HPDE6-E6E7 (cell line): ENCODE results near the gene SLC17A3.

Source experiments
- DNase-seq: peaks from one replicate; pipeline ENCODE4 v3.0.0; 2011; ENCODE audit warnings: missing footprints; ENCODE audit errors: extremely low spot score

The SLC17A3 gene, protein sequence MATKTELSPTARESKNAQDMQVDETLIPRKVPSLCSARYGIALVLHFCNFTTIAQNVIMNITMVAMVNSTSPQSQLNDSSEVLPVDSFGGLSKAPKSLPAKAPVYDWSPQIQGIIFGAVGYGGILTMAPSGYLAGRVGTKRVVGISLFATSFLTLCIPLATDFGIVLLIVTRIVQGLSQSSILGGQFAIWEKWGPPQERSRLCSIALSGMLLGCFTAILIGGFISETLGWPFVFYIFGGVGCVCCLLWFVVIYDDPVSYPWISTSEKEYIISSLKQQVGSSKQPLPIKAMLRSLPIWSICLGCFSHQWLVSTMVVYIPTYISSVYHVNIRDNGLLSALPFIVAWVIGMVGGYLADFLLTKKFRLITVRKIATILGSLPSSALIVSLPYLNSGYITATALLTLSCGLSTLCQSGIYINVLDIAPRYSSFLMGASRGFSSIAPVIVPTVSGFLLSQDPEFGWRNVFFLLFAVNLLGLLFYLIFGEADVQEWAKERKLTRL

DNA sequence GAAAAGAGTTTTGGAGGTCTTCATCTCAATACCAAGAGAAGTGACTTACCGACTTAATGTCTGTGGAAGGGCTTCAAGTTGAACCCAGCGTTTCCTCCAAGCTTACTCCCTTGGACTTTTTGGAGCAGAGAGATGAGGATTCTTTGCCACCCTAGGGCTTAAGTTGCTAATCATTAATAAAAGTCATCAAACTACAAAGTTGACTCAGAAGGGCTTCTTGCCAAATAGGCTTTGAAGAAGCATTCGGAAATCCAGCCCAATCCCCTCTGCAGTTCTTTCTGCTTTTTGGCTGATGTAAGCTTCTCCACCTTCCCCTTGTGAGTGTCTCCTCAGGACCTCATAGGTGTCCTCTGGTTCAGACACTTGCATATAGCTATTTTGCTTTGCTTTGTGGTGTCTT lies at the start of gene SLC17A3:
TSS of gene SLC17A3 (minus strand) at position 126 of the 400 bp plus-strand sequence. CDS start 5,856 bp downstream, outside the sequence.
- DNase-seq = no peak

DNA sequence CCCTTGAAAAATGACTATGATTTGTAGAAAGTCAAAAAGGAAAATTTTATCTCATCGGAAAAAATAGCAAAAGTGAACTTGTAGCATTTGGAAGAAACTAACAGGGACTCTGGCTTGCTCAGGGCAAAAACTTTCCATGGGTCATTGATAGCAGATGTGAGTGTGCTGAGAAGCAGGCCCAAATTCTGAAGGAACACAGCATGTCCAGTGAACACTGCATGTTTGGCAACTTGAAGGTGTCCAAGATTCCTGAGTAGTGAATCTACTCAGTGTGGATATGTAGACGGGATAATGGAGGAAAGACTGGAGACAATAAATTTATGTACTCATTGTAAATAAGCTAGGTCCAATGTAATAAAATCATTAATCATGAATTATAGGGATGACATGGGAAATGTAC lies 48.3 kb upstream of the SLC17A3 start:
- DNase-seq = no peak

DNA sequence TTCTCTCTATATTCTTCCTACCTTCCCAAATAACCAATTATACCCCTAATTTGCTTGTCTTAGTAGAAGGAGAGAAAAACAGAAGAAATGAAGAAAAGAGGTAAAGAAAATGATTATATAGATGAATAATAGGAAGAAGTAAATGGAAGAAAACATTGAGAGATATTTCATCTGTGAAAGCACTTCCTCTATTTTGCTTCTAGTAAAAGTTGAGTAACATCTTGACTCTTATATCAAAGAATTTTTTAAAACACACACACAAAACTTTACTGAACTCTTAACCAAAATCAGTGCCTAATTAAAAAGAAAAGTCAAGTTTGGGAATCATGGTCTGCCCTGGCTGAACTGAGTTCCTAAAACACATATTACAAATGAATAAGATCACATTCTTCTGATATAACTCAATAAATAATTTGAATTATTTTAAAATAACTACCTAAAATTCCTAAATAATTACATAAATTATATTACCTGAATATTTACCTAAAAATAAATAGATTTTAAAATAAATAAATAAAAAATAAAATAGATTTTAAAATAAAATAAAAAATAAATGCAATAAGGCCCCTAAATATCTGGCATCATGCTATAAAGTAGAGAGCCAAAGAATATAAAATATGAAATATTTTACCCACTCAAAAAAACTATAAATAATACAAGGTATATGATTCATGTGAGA lies 47.6 kb upstream of the SLC17A3 start:
- no peak for DNase-seq

DNA sequence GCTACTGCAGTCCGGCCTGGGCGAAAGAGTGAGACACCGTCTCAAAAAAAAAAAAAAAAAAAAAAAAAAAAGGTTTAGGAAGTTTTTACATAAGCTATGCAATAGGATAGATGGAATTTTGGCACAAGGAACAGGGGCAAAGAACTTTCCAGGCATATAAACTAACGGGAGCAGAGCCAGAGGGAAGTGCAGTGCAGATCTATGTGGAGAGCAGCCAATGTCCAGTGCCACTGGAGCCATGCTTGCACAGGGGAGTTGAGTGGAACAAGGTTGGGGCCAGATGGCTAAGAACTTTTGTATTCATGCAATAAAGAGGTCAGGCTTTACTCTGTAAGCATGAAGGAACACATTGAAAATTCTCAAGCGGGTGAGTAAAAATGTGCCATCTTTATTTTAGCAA lies 45.6 kb upstream of the SLC17A3 start:
- DNase-seq = no peak

DNA sequence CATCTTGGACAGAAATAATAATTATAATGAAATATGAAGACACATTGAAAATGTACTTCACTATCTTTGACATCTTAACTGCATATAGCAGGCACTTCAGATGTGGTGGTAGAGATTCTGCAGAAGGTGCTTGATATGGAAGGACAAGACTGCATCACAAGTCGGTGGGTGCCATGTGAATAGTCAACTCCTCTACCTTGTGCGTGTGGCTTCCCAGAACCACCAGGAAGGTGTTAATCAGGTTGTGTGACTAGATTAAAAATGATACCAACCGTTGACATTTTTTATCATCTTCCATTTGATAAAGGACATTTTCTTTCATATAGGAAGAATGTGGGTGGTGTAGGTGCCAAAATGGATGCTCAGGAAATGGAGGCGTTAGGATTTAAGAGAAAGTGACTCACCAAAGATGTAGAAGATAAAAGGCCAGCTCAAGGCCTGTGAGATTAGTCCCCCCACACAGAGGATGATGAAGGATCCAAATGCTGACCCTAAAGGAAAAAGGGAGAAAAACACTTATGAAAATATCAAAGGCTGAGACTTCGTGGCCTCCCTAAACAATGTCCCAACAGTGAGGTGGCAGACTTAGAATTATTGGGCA lies 44.1 kb upstream of the SLC17A3 start:
- no peak for DNase-seq

DNA sequence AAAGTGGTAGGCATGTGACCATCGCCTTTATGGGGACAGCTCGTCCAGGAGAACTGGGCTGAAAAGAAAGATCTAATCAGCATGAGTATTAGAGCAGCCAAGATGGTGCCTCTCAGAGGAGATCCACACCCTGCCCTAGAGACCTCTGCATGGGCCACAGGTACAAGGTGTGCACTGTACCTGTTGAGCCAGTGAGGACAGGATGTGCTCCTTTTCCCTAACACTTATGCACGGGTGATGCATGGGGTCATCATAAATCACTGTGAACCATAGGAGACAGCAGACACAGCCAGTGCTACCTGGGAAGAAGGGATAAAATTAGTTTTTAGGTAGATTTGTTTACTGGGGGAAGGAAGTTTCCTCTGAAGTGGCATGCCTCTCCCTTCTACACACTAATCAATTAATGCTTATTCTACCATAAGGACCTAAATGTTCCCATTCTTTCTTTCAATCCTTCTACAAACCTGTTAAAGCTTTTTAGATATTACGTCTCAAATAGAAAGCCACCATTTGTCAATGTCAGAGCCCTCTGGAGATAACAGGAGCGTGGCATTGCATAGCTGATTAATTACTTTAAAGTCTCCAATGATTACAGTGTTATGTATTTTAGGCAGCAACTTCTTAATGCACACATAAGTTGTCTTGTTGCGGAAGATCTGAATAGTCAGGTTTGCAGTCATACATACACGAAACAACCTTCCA lies 42.9 kb upstream of the SLC17A3 start:
- no peak for DNase-seq

DNA sequence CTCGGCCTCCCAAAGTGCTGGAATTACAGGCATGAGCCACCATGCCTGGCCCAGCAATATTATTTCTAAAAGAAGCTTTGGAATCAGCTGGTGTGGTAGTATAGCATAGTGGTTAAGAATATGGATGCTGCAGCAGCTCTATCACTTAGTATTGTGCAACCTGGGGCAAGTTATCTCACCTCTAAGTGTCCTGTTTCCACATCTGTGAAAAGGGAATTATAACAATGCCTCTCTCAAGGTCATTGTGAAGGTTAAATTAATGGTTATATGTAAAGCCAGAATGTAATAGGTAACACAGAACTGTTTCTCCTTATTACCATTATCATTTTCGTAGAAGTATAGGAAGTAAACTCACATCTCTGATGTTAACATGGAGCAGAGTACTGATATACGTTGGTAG lies 42.3 kb upstream of the SLC17A3 start:
- no peak for DNase-seq

DNA sequence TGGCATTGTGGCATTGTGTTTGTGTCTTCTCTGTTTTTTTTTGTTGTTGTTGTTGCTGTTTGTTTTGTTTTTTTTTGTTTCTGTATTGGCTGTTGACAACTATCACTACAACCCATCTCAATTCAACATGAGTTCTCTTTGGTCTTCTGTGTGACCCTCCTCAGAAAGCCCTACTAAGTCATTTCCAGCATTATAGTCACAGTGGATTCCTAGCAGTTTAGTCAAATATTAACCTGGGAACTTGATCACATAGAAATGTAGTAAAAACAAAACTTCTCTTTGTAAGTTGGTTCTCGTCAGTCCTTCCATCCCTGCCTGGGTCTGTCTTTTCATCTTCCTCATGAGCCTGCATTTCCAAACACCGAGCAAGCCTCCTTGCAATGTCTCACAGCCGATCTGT lies 39.7 kb upstream of the SLC17A3 start:
- DNase-seq = no peak

DNA sequence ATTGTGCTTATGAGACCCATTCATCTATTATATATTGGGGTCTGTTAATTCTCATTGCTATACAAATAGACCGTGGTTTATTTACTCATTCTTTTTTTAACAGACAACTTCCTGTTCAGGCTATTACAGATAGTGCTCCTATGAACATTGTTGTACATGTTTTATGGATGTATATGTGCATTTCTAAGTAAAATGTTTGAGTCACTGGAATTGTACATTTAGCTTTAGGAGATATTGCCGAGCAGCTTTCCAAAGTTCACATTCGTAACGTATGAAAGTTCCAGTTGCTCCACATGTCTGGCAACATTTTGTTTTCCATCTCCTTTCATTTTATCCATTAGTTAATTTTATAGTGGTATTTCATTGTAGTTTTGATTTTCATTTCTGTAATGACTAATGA lies 37.3 kb upstream of the SLC17A3 start:
- DNase-seq = no peak

DNA sequence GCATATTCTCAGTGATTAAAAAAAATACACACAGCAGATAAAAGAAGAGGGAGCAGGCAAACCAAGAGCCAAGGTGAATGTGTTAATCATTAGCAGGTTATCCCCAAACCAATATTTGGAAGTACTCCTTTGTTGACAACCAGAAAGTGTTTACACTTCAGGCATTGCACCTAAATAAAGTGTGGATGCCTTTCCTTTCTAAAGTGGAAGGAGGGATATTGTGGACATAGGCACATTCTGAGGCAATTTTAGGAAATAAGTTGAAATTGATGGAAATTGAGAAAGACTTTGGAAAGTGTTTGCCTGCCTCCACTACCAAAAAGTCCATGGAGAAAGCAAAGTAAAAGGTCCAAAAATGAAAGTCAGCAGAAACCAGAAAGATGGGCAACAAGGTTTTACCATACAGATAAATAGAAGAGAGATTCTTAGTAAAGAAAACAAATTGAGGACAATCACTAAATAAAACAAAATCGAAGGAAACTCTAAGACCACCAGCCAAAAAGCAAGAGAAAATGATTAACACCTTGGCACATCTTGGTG lies 33.5 kb upstream of the SLC17A3 start:
- DNase-seq = no peak

DNA sequence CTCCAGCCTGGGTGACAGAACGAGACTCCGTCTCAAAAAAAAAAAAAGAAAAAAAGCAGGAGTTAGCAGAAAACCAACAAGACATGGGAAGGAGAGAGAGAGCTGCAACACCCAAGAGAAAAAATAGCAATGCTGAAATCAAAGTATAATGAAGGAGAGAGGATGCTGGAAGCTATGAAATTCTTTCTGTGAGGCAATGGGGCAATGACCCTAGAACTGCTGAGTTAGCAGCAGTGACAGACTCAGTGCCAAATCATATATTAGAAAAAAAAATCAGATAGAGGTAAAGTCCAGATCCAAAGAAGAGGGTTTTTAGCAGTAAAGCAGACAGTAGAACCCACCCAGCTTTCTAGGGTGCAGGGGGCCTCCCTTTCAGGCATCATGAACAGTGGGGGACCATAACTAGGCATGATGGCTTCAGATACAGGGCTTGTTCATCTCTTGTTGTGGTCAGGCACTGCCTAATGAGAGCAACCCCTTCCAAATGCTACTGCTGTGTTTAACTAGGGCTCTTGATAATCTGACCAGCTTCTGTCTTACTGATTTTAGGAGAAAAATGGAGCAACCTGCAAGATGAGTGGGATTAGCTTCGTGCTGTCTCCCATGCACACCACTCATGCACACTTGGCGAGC lies 29.5 kb upstream of the SLC17A3 start:
- DNase-seq = no peak

DNA sequence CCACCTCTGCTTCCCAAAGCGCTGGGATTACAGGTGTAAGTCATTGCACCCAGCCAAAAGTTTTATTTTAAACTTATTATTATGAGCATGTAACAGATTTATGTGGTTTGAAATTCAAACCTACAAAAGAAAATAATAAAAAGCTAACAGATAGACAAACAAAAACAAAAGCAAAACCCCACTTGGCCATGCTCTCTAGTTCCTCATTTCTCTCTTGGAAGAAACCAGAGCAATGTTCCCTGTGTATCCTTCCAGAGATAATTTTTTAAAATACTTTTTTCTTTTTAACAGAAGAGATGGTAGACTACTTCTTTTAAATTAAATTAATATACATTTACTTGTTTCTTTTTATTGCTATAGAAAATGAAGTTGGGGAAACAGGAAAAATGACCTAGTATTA lies 28.0 kb upstream of the SLC17A3 start:
- no peak for DNase-seq

DNA sequence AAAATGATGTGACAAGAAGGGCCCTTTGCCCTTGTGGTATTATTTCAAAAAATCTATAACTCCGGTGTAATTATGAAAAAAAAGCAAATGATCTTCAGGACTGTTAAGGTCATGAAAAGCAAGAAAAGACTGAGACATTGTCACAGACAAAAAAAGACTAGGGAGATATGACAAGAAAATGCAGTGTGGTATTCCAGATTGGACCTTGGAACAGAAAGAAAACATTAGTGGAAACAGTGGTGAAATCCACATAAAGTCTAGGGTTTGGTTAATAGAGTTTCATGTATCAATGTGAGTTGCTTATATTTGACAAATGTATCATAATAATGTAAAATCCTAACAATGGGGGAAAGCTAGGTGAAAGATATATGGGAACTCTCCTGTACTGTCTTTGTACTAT lies 26.8 kb upstream of the SLC17A3 start:
- DNase-seq = no peak

DNA sequence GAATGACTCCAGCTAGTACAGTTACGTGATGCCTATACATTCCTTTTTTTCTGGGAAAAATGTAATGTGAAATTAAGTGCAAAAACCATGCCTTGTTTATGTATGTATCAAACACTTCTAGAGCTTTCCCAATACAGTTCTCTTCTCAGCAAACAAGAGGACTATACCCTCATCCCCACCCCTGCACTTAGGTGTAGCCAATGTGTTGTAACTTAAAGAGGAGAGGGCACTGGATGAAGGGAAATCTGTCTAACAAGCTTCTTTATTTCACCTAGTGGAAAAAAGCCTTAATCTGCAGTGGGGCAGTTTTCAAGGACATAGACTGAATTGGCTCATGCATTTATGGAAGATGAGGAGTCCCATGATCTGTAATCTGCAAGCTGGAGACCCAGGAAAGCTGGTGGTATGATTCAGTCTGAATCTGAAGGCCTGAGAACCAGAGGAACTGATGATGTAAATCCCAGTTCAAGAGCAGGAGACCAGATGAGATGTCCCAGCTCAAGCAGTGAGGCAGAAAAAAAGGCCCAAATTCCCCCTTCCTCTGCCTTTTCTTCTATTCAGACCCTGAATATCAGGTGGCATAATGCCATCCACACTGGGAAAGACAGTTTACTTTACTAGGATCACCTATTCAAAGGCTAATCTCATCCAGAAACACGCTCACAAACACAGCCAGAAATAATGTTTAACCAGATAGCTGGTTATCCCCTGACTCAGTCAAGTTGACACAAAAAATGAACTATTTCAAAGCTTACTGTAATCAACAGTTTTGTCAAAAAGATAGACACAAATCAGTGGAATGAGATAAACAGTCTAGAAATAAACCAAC lies 25.8 kb upstream of the SLC17A3 start:
- DNase-seq = no peak

DNA sequence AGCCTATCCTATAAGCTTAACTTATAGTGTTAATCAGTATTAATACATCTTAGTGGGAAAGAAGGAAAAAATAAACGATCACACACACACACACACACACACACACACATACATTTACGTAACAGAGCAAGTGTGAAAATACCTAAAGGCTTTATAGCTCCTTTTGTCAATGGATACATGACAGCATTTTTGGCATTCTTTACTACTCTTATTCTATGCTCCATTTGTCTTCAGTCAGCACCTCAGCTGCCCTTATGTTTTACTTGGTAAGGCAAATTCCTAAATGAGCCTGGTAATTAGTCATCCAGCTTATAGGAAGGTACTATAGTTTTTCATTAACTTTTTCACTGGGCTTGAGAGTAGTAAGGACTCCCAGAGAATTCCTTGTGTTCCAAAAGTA lies 25.1 kb upstream of the SLC17A3 start:
- no peak for DNase-seq

DNA sequence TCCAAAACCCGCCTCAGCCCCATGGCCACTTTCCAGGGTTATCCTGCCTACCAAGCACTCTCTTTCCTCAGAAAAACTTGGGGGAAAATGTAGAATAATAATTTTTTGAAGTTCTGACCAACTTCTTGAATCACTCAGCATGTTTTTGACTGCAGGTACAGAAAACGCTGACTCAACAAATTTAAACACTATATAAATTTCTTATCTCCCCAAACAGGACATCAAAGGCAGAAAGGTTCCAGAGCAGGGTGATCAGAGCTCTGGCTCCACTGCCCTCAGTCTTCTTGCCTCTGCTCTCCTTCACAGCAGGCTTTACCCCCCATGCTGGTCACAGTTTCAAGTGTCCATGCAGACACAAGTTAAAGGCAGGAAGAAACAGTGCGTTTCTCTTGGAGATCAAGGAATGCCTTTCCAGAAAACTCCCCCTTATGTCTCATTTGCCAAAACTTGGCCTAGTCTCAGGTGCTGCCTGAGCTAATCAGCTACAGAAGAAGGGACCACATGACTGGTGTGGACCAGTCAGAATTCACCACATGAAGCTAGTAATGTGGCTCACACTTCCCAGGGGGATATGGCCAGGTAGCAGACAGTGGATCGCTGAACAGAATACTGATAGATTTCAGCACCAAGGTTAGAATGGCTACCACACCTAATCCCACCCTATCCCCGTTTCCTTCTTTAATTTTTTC lies 24.4 kb upstream of the SLC17A3 start:
- no peak for DNase-seq

DNA sequence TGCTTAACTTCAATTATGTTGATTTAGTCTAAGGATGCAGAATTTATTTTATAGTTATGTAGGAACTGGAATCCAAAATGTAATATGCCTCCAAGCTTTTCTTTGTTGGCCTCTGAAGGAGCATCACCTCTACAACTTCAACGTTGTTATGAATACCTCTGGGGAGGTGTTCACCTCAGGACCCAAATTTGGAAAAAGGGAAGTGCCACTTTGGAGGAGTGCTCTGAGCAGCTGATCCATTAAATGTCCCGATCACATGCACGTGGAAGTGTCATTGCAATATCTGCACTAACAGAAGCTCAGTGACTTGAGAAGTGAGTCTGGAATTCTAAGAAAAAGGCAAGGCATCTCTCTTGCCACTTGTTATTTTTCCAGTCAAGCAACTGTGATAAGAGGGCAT lies 22.2 kb upstream of the SLC17A3 start:
- no peak for DNase-seq

DNA sequence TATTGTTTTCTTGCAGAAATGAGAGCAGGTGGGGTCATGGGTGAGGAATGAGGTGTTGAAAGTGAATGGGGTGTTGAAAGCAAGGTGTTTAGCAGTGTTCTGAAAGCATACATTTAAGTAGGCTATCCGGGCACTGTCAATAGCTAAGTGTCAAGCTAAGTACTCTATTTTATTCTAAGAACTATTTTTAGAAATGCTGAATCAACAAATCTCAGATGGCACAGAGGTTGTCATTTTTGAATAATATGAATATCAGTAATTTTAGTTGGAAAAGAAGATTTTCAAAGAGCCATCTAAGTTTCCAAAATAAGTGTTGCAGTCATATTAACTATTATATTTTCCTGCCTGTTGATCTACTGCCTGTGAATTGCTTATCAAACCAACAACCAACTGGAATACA lies 21.7 kb upstream of the SLC17A3 start:
- no peak for DNase-seq

DNA sequence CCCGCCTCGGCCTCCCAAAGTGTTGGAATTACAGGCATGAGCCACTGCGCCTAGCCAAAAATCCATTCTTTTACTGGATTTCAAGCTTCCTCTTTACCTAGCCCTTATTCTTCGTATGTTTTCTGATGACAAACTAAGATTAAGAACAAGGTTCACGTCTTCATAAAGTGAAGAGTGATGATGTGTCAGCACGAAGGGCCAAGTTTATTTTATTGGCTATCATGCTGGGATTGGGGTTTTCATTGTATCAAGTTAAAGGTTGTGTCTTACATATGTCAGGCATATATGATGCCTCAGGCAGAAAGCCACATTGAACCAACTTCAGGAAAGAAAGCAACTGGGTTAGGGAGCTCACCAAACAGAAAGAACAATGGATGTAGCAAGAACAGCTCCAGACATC lies 19.7 kb upstream of the SLC17A3 start:
- no peak for DNase-seq

DNA sequence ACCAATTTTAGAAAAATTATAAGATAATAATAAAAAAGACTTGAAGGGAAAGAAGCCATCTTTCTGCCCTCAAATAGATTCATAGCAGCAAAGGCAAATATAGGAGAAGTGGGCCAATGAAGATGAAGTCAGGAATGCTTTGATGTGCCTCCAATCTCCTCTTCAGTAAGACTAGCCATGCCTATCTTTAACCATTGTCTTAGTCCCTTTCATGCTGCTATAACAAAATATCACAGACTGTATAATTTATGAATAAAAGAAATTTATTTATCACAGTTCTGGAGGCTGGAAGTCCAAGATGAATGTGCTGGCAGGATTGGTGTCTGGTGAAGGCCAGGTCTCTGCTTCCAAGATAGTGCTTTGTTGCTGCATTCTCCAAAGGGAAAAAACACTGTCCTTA lies 18.8 kb upstream of the SLC17A3 start:
- no peak for DNase-seq
